Liver (tissue), 9 donors: ENCODE measurements around the gene OLFML2B. TPM values are rescaled to one million over a fixed set of nuclear protein-coding genes. Genes with fewer than 3 reads are reported as not detected.

Experiments
- DNase-seq: peaks from one replicate; pipeline ENCODE4 v3.0.0-alpha.2; 2017; ENCODE audit warnings: low spot score
- H3K27ac ChIP-seq, 2 donors: one replicate each; pipeline ENCODE4 v1.7.0; 2013; ENCODE audit warnings: inconsistent platforms in 2 of 2, low read length in 2 of 2, control low read depth in 1 of 2, low read depth in 1 of 2, mild to moderate bottlenecking in 1 of 2
- H3K27me3 ChIP-seq, 4 donors: one replicate each; pipeline versions ENCODE4 v1.6.1 to v1.7.0; 2013; ENCODE audit warnings: low read length in 3 of 4, inconsistent platforms in 1 of 4, mild to moderate bottlenecking in 1 of 4, moderate library complexity in 1 of 4; ENCODE audit not compliant: control insufficient read depth in 4 of 4, insufficient read depth in 4 of 4
- H3K36me3 ChIP-seq, 4 donors: one replicate each; pipeline versions ENCODE4 v1.6.1 to v1.7.0; 2013; ENCODE audit warnings: low read length in 3 of 4, mild to moderate bottlenecking in 3 of 4, low read depth in 1 of 4, moderate library complexity in 1 of 4; ENCODE audit not compliant: control insufficient read depth in 4 of 4, insufficient read depth in 3 of 4
- H3K4me1 ChIP-seq, 4 donors: one replicate each; pipeline versions ENCODE4 v1.6.1 to v1.7.0; 2013; ENCODE audit warnings: low read length in 3 of 4, mild to moderate bottlenecking in 3 of 4, moderate library complexity in 1 of 4; ENCODE audit not compliant: control insufficient read depth in 4 of 4, insufficient read depth in 4 of 4
- H3K4me3 ChIP-seq, 3 donors: one replicate each; pipeline versions ENCODE4 v1.6.1 to v1.7.0; 2013; ENCODE audit warnings: low read length in 3 of 3, control low read depth in 1 of 3, low read depth in 1 of 3, mild to moderate bottlenecking in 1 of 3
- H3K9ac ChIP-seq, 2 donors: one replicate each; pipeline ENCODE4 v1.7.0; 2013; ENCODE audit warnings: low read length in 2 of 2, mild to moderate bottlenecking in 2 of 2, moderate library complexity in 2 of 2, control low read depth in 1 of 2, low read depth in 1 of 2
- H3K9me3 ChIP-seq, 4 donors: one replicate each; pipeline versions ENCODE4 v1.6.1 to v1.7.0; 2013; ENCODE audit warnings: low read length in 3 of 4; ENCODE audit not compliant: control insufficient read depth in 4 of 4
- ATF3 ChIP-seq: IDR thresholded peaks from 2 replicates; pipeline ENCODE4 v1.6.1; 2016; ENCODE audit warnings: antibody characterized with exemption
- CTCF ChIP-seq: fragments of 150-350 bp; IDR thresholded peaks from 2 replicates; pipeline ENCODE4 v1.5.1; 2017; ENCODE audit warnings: improper control_type of control experiment, low read depth, low read length; ENCODE audit not compliant: missing input control
- EGR1 ChIP-seq, 2 donors: IDR thresholded peaks; 2 replicates each; pipeline ENCODE4 v1.6.1; 2016 to 2018; ENCODE audit warnings: antibody characterized with exemption in 2 of 2, low read depth in 2 of 2
- FOXA1 ChIP-seq: IDR thresholded peaks from 2 replicates; pipeline ENCODE4 v1.6.1; 2016; ENCODE audit warnings: antibody characterized with exemption
- GABPA ChIP-seq, 2 donors: IDR thresholded peaks in 1 of 2; conservative IDR thresholded peaks in 1 of 2; 2 replicates each; pipeline ENCODE4 v1.6.1; 2016; ENCODE audit warnings: antibody characterized with exemption in 2 of 2, mild to moderate bottlenecking in 1 of 2, moderate library complexity in 1 of 2
- HNF4A ChIP-seq, 2 donors: conservative IDR thresholded peaks; 2 replicates each; pipeline ENCODE4 v1.6.1; 2016; ENCODE audit warnings: antibody characterized with exemption in 2 of 2, mild to moderate bottlenecking in 2 of 2
- HNF4G ChIP-seq: IDR thresholded peaks from 2 replicates; pipeline ENCODE4 v1.6.1; 2016; ENCODE audit warnings: antibody characterized with exemption
- MAX ChIP-seq: IDR thresholded peaks from 2 replicates; pipeline ENCODE4 v1.6.1; 2016; ENCODE audit warnings: antibody characterized with exemption
- NR2F2 ChIP-seq: IDR thresholded peaks from 2 replicates; pipeline ENCODE4 v1.6.1; 2016; ENCODE audit warnings: antibody characterized with exemption
- RAD21 ChIP-seq, 2 donors: IDR thresholded peaks; 2 replicates each; pipeline ENCODE4 v1.6.1; 2016; ENCODE audit warnings: antibody characterized with exemption in 2 of 2, mild to moderate bottlenecking in 2 of 2
- REST ChIP-seq: IDR thresholded peaks from 2 replicates; pipeline ENCODE4 v1.6.1; 2016; ENCODE audit warnings: antibody characterized with exemption, mild to moderate bottlenecking
- RXRA ChIP-seq, 2 donors: IDR thresholded peaks; 2 replicates each; pipeline ENCODE4 v1.6.1; 2017 to 2018; ENCODE audit warnings: antibody characterized with exemption in 2 of 2, mild to moderate bottlenecking in 1 of 2
- TAF1 ChIP-seq: conservative IDR thresholded peaks from 2 replicates; pipeline ENCODE4 v1.6.1; 2016; ENCODE audit warnings: antibody characterized with exemption, mild to moderate bottlenecking
- ZBTB33 ChIP-seq: IDR thresholded peaks from 2 replicates; pipeline ENCODE4 v1.6.1; 2016; ENCODE audit warnings: antibody characterized with exemption
- WGBS: extraction: QIAGEN DNeasy Blood & Tissue Kit; methylation state at CpG from one replicate; pipeline ENCODE4 v1.1.7; 2013; 5-methylcytosine and 5-hydroxymethylcytosine counted together
- polyA plus RNA-seq, 2 donors: library from polyadenylated mRNA; stranded (reverse) in 1 of 2; unstranded in 1 of 2; fragments of 200-250 nt in 1 of 2; fragments of >200 nt in 1 of 2; fragmentation: Nextera tagmentation in 1 of 2; extraction: Ambion mirVana in 1 of 2; gene quantifications; one replicate each; pipeline versions ENCODE4 v1.2.1 to v1.2.3, GENCODE V29; 2013 to 2015
- total RNA-seq, 2 donors: library from RNA; depleted of rRNA; stranded (reverse); fragments of >200 nt; gene quantifications; one replicate each; pipeline ENCODE4 v1.2.3, GENCODE V29; 2014
- donor health status: healthy.
- donor health status: healthy.
- donor health status: healthy.
- donor health status: healthy.
- donor health status: healthy.

Gene OLFML2B
- total and polyA plus RNA-seq, 4 donors: 0.54 to 0.84 (median 0.74) TPM

GRCh38 chr1:161940866-161941591 is 82.6 kb downstream of the OLFML2B start:
- no peak overlapping the region for H3K27ac ChIP-seq
- H3K9ac ChIP-seq: no peak overlapping the region
- no peaks in the 10 kb centered on the region for H3K9me3 ChIP-seq
- DNase-seq: no peak
- 68% methylated on average over 3 of the region's 3 CpGs for WGBS
- H3K27me3 ChIP-seq: no peaks in the 10 kb centered on the region
- H3K4me1 ChIP-seq: peaks cover 0 to 3% (median 0%) of the 10 kb centered on the region in 4 donors
- no peak overlapping the region for H3K4me3 ChIP-seq
- TF ChIP-seq REST: no peak
- TF ChIP-seq ZBTB33: no peak
- TF ChIP-seq HNF4A (conservative IDR thresholded peaks at IDR 0.05): no peak
- no peak for TF ChIP-seq CTCF
- TF ChIP-seq ATF3: no peak
- TF ChIP-seq FOXA1: no peak
- TF ChIP-seq MAX: no peak
- peaks cover 0 to 10% (median 9%) of the 10 kb centered on the region in 4 donors for H3K36me3 ChIP-seq

GRCh38 chr1:161936786-161937185 is 86.9 kb downstream of the OLFML2B start:
- Histone ChIP-seq H3K36me3 (peaks cover 0 to 4% (median 2%) of the 10 kb centered on the region in 4 donors), H3K9me3 (no peaks in the 10 kb centered on the region), H3K9ac (no peak overlapping the region), H3K4me1 (peaks cover 0 to 3% (median 0%) of the 10 kb centered on the region in 4 donors), H3K27me3 (no peaks in the 10 kb centered on the region), H3K27ac (no peak overlapping the region), H3K4me3 (no peak overlapping the region)
- WGBS: 97% methylated on average over 2 of the region's 2 CpGs
- DNase-seq: no peak
- TF ChIP-seq TAF1 (no peak), RAD21 (IDR thresholded peaks at IDR 0.05) (no peak), RXRA (IDR thresholded peaks at IDR 0.05) (no peak), ZBTB33 (no peak), NR2F2 (no peak), GABPA (IDR thresholded peaks at IDR 0.05 in 1 of 2, conservative IDR thresholded peaks at IDR 0.05 in 1 of 2) (no peak), EGR1 (IDR thresholded peaks at IDR 0.05; ENCODE audit: low read depth in 2 of 2) (no peak), CTCF (no peak), MAX (no peak), HNF4G (no peak), FOXA1 (no peak)
